ENCODE data around the gene ATAD2B.

GRCh38 chr2:23708771-23709170 lies 218.2 kb downstream of the ATAD2B start:
- TF ChIP-seq EZH2phosphoT487 (IDR thresholded peaks at IDR 0.05; ENCODE audit: borderline replicate concordance, low read depth, low read length) = no peak
- TF ChIP-seq, protein P1, sequence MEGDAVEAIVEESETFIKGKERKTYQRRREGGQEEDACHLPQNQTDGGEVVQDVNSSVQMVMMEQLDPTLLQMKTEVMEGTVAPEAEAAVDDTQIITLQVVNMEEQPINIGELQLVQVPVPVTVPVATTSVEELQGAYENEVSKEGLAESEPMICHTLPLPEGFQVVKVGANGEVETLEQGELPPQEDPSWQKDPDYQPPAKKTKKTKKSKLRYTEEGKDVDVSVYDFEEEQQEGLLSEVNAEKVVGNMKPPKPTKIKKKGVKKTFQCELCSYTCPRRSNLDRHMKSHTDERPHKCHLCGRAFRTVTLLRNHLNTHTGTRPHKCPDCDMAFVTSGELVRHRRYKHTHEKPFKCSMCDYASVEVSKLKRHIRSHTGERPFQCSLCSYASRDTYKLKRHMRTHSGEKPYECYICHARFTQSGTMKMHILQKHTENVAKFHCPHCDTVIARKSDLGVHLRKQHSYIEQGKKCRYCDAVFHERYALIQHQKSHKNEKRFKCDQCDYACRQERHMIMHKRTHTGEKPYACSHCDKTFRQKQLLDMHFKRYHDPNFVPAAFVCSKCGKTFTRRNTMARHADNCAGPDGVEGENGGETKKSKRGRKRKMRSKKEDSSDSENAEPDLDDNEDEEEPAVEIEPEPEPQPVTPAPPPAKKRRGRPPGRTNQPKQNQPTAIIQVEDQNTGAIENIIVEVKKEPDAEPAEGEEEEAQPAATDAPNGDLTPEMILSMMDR (conservative IDR thresholded peaks at IDR 0.05; ENCODE audit: low read length) = no peak

Data from OCI-LY7 (cell line).